GM18951 (cell line): ENCODE measurements around the gene COBL.

Experiments used
- POLR2A ChIP-seq: IDR thresholded peaks from 4 replicates; pipeline ENCODE4 v1.6.1; 2011; ENCODE audit warnings: mild to moderate bottlenecking; ENCODE audit not compliant: insufficient read length, insufficient read depth; ENCODE audit errors: extremely low read depth
- in situ Hi-C: fragments of 300-500 bp; cut with MboI; formaldehyde crosslinking; loops from one replicate; pipeline ENCODE4 v1.12.0; 2022; ENCODE audit warnings: low sequenced_read_pairs, mixed read lengths, inconsistent platforms; ENCODE audit not compliant: unreplicated experiment

Gene COBL

DNA sequence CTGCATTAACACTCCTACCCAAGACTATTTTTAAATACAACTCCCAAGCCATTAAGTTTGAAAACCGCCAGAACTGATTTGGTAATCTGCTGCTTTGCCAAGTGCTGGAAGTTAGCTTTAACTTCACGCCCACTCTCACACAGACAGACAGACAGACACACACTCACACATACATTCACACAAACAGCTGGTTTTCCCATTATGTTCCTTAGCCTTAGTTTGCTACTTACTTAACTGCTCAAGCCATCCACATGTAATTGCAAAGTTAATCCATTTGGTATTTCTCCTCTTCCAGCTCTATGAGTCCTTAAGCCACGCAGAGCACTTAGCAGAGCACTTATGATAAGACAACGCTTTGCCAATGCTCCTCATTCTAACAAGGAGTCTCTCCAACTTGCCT lies 8.3 kb downstream of the COBL start:
- in situ Hi-C loops: no loop called here
- TF ChIP-seq POLR2A: no peak

DNA sequence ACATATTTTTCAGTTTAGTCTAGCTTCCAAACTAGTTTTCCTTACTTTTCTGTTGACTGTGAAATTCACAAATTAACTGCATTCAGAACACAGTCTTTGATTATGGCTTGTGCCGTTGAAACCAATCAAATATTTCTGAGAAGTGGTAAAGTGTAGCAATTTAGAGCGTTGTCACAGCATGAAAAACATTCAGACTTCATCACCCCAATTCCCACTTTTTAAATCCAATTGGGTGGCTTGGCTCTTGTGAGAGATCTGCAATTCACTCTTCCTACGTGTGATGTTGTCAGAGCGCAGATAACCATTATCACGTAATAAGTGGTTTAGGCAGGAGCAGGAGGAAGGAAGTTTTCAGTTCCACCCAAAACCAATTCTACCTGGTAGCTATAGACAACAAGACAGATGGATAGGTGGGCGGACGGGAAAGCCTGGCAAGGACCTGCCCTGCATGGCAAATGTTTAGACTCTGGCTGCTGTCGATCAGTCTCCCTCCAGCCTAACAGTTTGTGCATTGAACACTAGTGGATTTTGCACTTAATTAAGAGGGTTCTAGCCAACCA lies 8.9 kb downstream of the COBL start:
- in situ Hi-C loops: no loop called here
- TF ChIP-seq POLR2A: no peak

DNA sequence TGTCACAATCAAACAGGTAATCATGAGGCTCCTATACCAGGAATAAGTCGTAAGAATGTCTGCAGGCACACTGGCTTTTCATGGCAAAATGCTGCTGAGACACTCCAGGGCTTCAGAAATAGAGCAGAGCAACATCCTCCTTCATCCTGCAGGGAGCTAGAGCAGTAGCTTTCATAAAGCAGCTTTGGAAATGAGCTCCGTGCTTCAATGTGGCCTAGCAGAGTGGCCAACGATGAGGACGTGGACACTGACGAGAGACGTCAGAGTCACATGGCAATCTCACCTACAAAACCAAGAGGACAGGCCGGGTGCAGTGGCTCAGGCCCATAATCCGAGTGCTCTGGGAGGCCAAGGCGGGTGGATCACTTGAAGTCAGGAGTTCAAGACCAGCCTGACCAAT lies 9.8 kb downstream of the COBL start:
- no peak for TF ChIP-seq POLR2A
- in situ Hi-C loops: no loop called here

GRCh38 chr7:51304729-51305128 lies 11.9 kb downstream of the COBL start:
- in situ Hi-C loops: no loop called here
- TF ChIP-seq POLR2A: no peak

DNA sequence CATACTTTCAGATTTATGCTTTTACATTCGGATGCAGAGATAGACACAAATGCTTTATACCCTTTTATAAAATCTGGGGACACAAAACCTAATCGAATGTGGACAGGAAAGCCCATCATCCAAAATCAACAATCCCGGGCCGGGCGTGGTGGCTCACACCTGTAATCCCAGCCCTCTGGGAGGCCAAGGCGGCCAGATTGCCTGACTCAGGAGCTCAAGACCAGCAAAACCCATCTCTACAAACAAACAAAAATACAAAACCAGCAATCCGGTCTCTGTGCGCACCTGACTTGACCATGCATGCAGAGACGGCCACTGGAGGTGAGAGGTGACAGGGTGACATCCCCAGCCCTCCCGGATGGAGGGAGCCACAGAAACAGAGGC lies 13.5 kb downstream of the COBL start:
- in situ Hi-C loops: no loop called here

GRCh38 chr7:51301806-51302205 lies 14.8 kb downstream of the COBL start:
- TF ChIP-seq POLR2A: no peak
- in situ Hi-C loops: no loop called here

More for the DNA sequence above, 13.5 kb downstream of the COBL start:
- no peak for TF ChIP-seq POLR2A

DNA sequence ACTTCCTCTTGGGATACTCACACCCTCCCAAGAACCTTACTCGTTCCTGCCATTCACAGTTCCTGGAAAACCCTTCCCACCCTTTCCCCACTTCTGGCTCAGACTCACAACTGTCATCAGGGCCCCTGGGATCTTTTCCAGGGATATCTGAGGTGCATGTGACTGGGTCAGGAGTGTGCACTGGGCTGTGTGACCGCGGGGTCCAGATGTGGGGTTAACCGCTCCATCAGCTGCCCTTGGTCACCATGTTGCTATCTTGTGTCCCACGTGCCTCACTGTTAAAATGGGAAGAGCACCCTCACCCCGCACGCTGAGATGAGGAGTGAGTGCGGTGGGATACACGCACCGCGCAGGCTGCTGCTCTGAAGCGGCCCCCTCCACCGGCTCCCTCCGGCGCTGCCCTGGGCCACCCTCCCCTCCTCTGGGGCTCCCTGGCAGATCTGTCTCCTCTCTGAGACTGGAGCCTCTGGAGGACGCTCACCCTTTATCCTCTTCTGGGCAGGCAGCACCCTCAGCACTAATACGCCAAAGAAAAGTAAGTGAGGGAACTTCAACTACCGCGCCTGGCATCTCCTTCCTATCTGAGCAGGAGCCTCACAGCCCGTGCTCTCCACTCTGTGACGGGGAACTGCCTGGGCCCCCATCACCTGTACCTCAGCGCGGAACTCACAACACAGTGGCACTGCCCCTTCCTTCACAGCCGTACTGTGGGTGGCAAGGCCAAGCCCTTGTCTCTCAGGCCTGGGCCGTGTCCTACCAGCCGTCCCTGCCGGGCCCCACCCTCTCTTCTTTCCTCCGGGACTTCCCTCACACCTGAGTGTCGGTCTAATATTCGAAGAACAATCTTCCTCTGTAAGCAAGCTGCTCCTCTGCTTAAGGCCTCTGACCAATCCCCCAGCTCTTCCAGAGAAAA lies 15.6 kb downstream of the COBL start:
- TF ChIP-seq POLR2A: no peak
- in situ Hi-C loops: no loop called here

GRCh38 chr7:51299391-51300133 lies 17.0 kb downstream of the COBL start:
- in situ Hi-C loops: no loop called here
- no peak for TF ChIP-seq POLR2A

- in situ Hi-C loops: no loop called here
- TF ChIP-seq POLR2A: no peak
Measured at GRCh38 chr7:51298912-51299311, 17.7 kb downstream of the COBL start.

DNA sequence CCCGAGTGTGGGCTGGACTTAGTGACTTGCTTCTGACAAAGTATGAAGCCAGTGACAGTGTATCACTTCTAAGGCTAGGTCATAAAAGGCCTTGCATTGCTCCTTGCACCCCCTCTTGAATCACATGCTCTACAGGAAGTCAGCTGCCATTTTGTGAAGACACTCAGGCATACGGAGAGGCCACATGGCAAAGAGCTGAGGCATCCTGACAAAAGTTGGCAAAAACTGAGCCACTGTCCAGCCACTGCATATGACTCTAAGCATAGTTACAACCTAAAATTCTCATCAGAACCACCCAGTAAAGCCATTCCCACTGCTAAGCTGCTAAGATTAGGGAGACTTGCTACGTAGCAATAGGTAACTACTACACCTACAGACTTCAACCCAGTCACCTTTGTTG lies 18.6 kb downstream of the COBL start:
- in situ Hi-C loops: no loop called here
- TF ChIP-seq POLR2A: no peak

GRCh38 chr7:51295440-51296245 lies 21.0 kb downstream of the COBL start:
- no peak for TF ChIP-seq POLR2A
- in situ Hi-C loops: no loop called here

- TF ChIP-seq POLR2A: no peak
- in situ Hi-C loops: no loop called here
Measured at GRCh38 chr7:51292596-51292995, 24.0 kb downstream of the COBL start.
